Dendritic cell treated with granulocyte-macrophage colony-stimulating factor and Interleukin-4, amounts not matched to agents 40 ng/mL and 50 ng/mL, for 4 days (primary cell): ENCODE measurements around the gene CEP44.
"Not testable (repeated sequence)": the region's sequence is repeated elsewhere in the genome, so short reads cannot be mapped to it uniquely, and the experiment has no call there.

Experiments used
- H3K27ac Mint-ChIP-seq: one replicate; pipeline ENCODE4 v1.8.0; 2022; ENCODE audit warnings: mild to moderate bottlenecking, mixed read lengths
- H3K27me3 Mint-ChIP-seq: one replicate; pipeline ENCODE4 v1.8.0; 2022; ENCODE audit warnings: mild to moderate bottlenecking, mixed read lengths
- H3K36me3 Mint-ChIP-seq: one replicate; pipeline ENCODE4 v1.8.0; 2022; ENCODE audit warnings: low read depth, mixed read lengths
- H3K4me1 Mint-ChIP-seq: one replicate; pipeline ENCODE4 v1.8.0; 2022; ENCODE audit warnings: low read depth, mixed read lengths
- H3K4me3 Mint-ChIP-seq: one replicate; pipeline ENCODE4 v1.8.0; 2022; ENCODE audit warnings: mild to moderate bottlenecking, moderate library complexity, mixed read lengths
- H3K9me3 Mint-ChIP-seq: one replicate; pipeline ENCODE4 v1.8.0; 2022; ENCODE audit warnings: mixed read lengths
- intact Hi-C: fragments of 100-400 bp; cut with micrococcal nuclease; formaldehyde crosslinking; loops from one replicate; pipeline ENCODE4 v1.15.0; 2022

The CEP44 gene

GRCh38 chr4:174284487-174284886 lies 776 bp downstream of the CEP44 start:
- Mint-ChIP-seq H3K9me3 (no peaks in the 10 kb centered on the region), H3K4me1 (peaks cover 43% of the 10 kb centered on the region), H3K27ac (peak overlapping the region; percentile 100), H3K36me3 (peaks cover 34% of the 10 kb centered on the region), H3K27me3 (no peaks in the 10 kb centered on the region), H3K4me3 (peak overlapping the region; percentile 93)
- intact Hi-C loops = loop anchor here (10.0 kb wide), 1 partner anchor 780 kb away; no protein-coding TSS in a partner anchor

- Mint-ChIP-seq H3K27me3 (no peaks in the 10 kb centered on the region), H3K4me1 (peaks cover 24% of the 10 kb centered on the region), H3K36me3 (peaks cover 29% of the 10 kb centered on the region), H3K27ac (no peak overlapping the region), H3K9me3 (peaks cover 13% of the 10 kb centered on the region), H3K4me3 (no peak overlapping the region)
- intact Hi-C loops = loop anchor here (10.0 kb wide), 1 partner anchor 782 kb away; no protein-coding TSS in a partner anchor
These were observed 3.2 kb downstream of the CEP44 start for GRCh38 chr4:174286870-174287269.

- peaks cover 30% of the 10 kb centered on the region for H3K36me3 Mint-ChIP-seq
- no peak overlapping the region for H3K4me3 Mint-ChIP-seq
- intact Hi-C loops = no loop called here
- H3K27me3 Mint-ChIP-seq = no peaks in the 10 kb centered on the region
- H3K9me3 Mint-ChIP-seq = peaks cover 29% of the 10 kb centered on the region
- no peak overlapping the region for H3K27ac Mint-ChIP-seq
- peaks cover 5% of the 10 kb centered on the region for H3K4me1 Mint-ChIP-seq
These were observed 8.8 kb downstream of the CEP44 start for GRCh38 chr4:174292473-174292872.

GRCh38 chr4:174294641-174295040 lies 10.9 kb downstream of the CEP44 start:
- not testable (repeated sequence) for H3K27ac Mint-ChIP-seq

GRCh38 chr4:174295142-174295541 lies 11.4 kb downstream of the CEP44 start:
- intact Hi-C loops = loop anchor here (5.0 kb wide), 1 partner anchor 53 kb away; no protein-coding TSS in a partner anchor
- not testable (repeated sequence) for H3K27ac Mint-ChIP-seq, H3K4me3 Mint-ChIP-seq, H3K27me3 Mint-ChIP-seq, H3K4me1 Mint-ChIP-seq
- H3K9me3 Mint-ChIP-seq = peaks cover 29% of the 10 kb centered on the region
- peaks cover 37% of the 10 kb centered on the region for H3K36me3 Mint-ChIP-seq

More at GRCh38 chr4:174294641-174295040, 10.9 kb downstream of the CEP44 start:
- H3K4me3 Mint-ChIP-seq, H3K27me3 Mint-ChIP-seq, H3K4me1 Mint-ChIP-seq: not testable (repeated sequence)
- intact Hi-C loops = loop anchor here (5.0 kb wide), 1 partner anchor 52 kb away; no protein-coding TSS in a partner anchor
- Mint-ChIP-seq H3K9me3 (peaks cover 29% of the 10 kb centered on the region), H3K36me3 (peaks cover 35% of the 10 kb centered on the region)

GRCh38 chr4:174303687-174304086 lies 20.0 kb downstream of the CEP44 start:
- no peak overlapping the region for H3K4me3 Mint-ChIP-seq
- no peaks in the 10 kb centered on the region for H3K4me1 Mint-ChIP-seq
- H3K36me3 Mint-ChIP-seq = peaks cover 40% of the 10 kb centered on the region
- intact Hi-C loops = no loop called here
- H3K27me3 Mint-ChIP-seq = no peaks in the 10 kb centered on the region
- H3K27ac Mint-ChIP-seq = no peak overlapping the region
- H3K9me3 Mint-ChIP-seq = no peaks in the 10 kb centered on the region

- Mint-ChIP-seq H3K4me3 (no peak overlapping the region), H3K4me1 (no peaks in the 10 kb centered on the region), H3K27ac (no peak overlapping the region), H3K9me3 (no peaks in the 10 kb centered on the region), H3K36me3 (peaks cover 43% of the 10 kb centered on the region), H3K27me3 (no peaks in the 10 kb centered on the region)
- intact Hi-C loops = no loop called here
These were observed 21.0 kb downstream of the CEP44 start for GRCh38 chr4:174304664-174305063.

- Mint-ChIP-seq H3K4me3 (no peak overlapping the region), H3K9me3 (no peaks in the 10 kb centered on the region), H3K4me1 (no peaks in the 10 kb centered on the region), H3K36me3 (peaks cover 30% of the 10 kb centered on the region), H3K27ac (no peak overlapping the region), H3K27me3 (no peaks in the 10 kb centered on the region)
- intact Hi-C loops = no loop called here
These were observed 22.2 kb downstream of the CEP44 start for GRCh38 chr4:174305961-174306360.

DNA sequence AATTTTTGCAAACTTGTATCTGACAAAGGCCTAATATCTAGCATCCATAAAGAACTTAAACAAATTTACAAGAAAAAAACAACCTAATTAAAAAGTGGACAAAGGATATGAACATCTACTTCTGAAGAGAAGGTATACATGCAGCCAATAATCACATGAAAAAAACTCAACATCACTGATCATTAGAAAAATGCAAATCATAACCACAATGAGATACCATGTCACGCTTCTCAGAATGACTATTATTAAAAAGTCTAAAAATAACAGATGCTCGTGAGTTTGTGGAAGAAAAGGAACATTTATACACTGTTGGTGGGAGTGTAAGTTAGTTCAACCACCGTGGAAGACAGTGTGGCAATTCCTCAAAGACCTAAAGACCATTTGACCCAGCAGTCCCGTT lies 24.0 kb downstream of the CEP44 start:
- no peak overlapping the region for H3K4me3 Mint-ChIP-seq
- peaks cover 24% of the 10 kb centered on the region for H3K36me3 Mint-ChIP-seq
- no peaks in the 10 kb centered on the region for H3K9me3 Mint-ChIP-seq
- intact Hi-C loops = no loop called here
- H3K4me1 Mint-ChIP-seq = no peaks in the 10 kb centered on the region
- no peak overlapping the region for H3K27ac Mint-ChIP-seq
- H3K27me3 Mint-ChIP-seq = no peaks in the 10 kb centered on the region

DNA sequence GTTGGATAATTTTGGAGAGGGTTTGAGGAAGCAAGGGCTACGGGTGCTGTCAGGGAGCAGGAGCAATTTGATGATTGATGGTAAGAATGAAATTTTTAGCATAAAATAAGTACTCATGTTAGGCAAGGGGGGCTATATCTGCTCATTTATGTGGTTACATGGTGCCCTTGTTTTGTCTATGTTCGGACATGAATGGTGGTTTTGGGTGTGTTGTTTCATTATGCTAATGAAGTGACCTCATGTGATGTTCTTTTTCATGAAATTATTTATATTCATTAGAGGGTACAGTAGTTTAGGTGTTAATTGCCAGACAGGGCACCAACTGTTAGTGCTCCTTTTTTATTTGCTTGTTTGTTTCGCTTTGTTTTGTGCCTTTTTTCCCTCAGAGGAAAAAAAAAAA lies 29.3 kb downstream of the CEP44 start:
- Mint-ChIP-seq H3K4me1 (peaks cover 8% of the 10 kb centered on the region), H3K9me3 (no peaks in the 10 kb centered on the region), H3K27me3 (no peaks in the 10 kb centered on the region), H3K36me3 (peaks cover 24% of the 10 kb centered on the region), H3K4me3 (no peak overlapping the region), H3K27ac (no peak overlapping the region)
- intact Hi-C loops = loop anchor here (10.0 kb wide), 1 partner anchor 298 kb away; no protein-coding TSS in a partner anchor

DNA sequence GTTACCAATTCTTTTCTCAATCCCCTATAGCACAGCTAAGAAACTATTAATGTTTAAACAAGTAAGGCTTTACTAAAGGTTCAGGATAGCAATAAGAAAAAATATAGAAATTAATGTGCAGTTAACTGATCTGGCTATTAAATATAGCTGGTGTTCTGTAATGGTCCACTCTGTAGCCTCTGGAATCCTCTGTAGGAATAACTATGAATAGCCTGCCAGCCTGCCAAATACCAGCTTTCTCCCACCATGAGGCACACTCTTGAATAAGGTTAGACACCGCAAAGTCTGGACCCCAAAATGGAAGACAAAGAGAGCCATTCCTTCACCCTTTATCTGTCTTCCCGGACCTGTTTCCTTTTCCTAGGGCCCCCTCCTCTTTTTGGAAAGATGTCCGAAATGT lies 30.6 kb downstream of the CEP44 start:
- no peaks in the 10 kb centered on the region for H3K27me3 Mint-ChIP-seq
- peaks cover 21% of the 10 kb centered on the region for H3K36me3 Mint-ChIP-seq
- peaks cover 8% of the 10 kb centered on the region for H3K4me1 Mint-ChIP-seq
- intact Hi-C loops = loop anchor here (10.0 kb wide), 1 partner anchor 299 kb away; no protein-coding TSS in a partner anchor
- no peak overlapping the region for H3K4me3 Mint-ChIP-seq
- no peaks in the 10 kb centered on the region for H3K9me3 Mint-ChIP-seq
- H3K27ac Mint-ChIP-seq = no peak overlapping the region

- peaks cover 8% of the 10 kb centered on the region for H3K4me1 Mint-ChIP-seq
- H3K4me3 Mint-ChIP-seq = no peak overlapping the region
- H3K27me3 Mint-ChIP-seq = no peaks in the 10 kb centered on the region
- peaks cover 19% of the 10 kb centered on the region for H3K36me3 Mint-ChIP-seq
- H3K9me3 Mint-ChIP-seq = no peaks in the 10 kb centered on the region
- intact Hi-C loops = loop anchor here (5.0 to 10.0 kb wide), 2 partner anchors 300 to 482 kb away; no protein-coding TSS in a partner anchor
- peak overlapping the region; percentile 41 for H3K27ac Mint-ChIP-seq
These were observed 31.1 kb downstream of the CEP44 start for GRCh38 chr4:174314770-174315169.

GRCh38 chr4:174316546-174316945 lies 32.8 kb downstream of the CEP44 start:
- intact Hi-C loops = loop anchor here (5.0 to 10.0 kb wide), 2 partner anchors 302 to 484 kb away; no protein-coding TSS in a partner anchor
- no peak overlapping the region for H3K27ac Mint-ChIP-seq
- no peaks in the 10 kb centered on the region for H3K9me3 Mint-ChIP-seq
- no peak overlapping the region for H3K4me3 Mint-ChIP-seq
- H3K4me1 Mint-ChIP-seq = peaks cover 8% of the 10 kb centered on the region
- H3K27me3 Mint-ChIP-seq = no peaks in the 10 kb centered on the region
- peaks cover 28% of the 10 kb centered on the region for H3K36me3 Mint-ChIP-seq

DNA sequence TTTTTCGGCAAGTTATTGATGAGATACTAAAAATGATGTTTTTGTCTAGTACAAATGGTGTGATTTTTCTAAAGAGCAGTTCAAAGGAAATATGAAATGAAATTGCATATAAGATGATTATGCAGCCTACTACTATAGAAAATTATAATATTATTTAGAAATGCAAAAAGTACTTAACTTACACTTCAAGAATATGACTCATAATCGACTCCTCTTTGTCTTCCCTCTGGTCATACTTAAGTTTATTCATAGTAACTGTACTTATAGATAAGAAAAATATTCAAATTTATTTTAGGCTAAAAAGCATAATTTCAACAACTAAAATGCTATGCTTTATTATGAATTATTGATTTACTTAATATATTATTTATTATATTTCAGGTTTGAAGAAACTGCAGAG lies 33.2 kb downstream of the CEP44 start:
- intact Hi-C loops = loop anchor here (5.0 to 10.0 kb wide), 2 partner anchors 302 to 485 kb away; no protein-coding TSS in a partner anchor
- H3K4me3 Mint-ChIP-seq = no peak overlapping the region
- H3K27me3 Mint-ChIP-seq = no peaks in the 10 kb centered on the region
- no peaks in the 10 kb centered on the region for H3K9me3 Mint-ChIP-seq
- peaks cover 8% of the 10 kb centered on the region for H3K4me1 Mint-ChIP-seq
- H3K36me3 Mint-ChIP-seq = peaks cover 28% of the 10 kb centered on the region
- H3K27ac Mint-ChIP-seq = no peak overlapping the region

GRCh38 chr4:174317531-174317930 lies 33.8 kb downstream of the CEP44 start:
- Mint-ChIP-seq H3K4me3 (no peak overlapping the region), H3K27me3 (no peaks in the 10 kb centered on the region), H3K4me1 (peaks cover 8% of the 10 kb centered on the region), H3K9me3 (no peaks in the 10 kb centered on the region), H3K36me3 (peaks cover 27% of the 10 kb centered on the region), H3K27ac (no peak overlapping the region)
- intact Hi-C loops = loop anchor here (5.0 to 10.0 kb wide), 2 partner anchors 303 to 485 kb away; no protein-coding TSS in a partner anchor
